Caki2 (cell line): ENCODE results near the gene ZNF565. TPM values are rescaled to one million over a fixed set of nuclear protein-coding genes. Genes with fewer than 3 reads are reported as not detected.

Experiments
- DNase-seq: peaks from one replicate; pipeline ENCODE4 v3.0.0-alpha.2; 2015; ENCODE audit warnings: low read depth
- in situ Hi-C: cut with HindIII; loops from 2 replicates; pipeline ENCODE4 v1.10.0; 2016; ENCODE audit warnings: low sequenced_read_pairs, low pct_unique_long_range_greater_than_20kb, mixed read lengths
- total RNA-seq: library from RNA; depleted of rRNA; stranded (reverse); fragments of >200 nt; shearing (Covaris generic); gene quantifications from 2 replicates; pipeline ENCODE4 v1.2.3, GENCODE V29; 2014; ENCODE audit warnings: low replicate concordance

ZNF565 gene
- total RNA-seq, 1 experiment from 2014 or later, result 1.6 TPM

DNA sequence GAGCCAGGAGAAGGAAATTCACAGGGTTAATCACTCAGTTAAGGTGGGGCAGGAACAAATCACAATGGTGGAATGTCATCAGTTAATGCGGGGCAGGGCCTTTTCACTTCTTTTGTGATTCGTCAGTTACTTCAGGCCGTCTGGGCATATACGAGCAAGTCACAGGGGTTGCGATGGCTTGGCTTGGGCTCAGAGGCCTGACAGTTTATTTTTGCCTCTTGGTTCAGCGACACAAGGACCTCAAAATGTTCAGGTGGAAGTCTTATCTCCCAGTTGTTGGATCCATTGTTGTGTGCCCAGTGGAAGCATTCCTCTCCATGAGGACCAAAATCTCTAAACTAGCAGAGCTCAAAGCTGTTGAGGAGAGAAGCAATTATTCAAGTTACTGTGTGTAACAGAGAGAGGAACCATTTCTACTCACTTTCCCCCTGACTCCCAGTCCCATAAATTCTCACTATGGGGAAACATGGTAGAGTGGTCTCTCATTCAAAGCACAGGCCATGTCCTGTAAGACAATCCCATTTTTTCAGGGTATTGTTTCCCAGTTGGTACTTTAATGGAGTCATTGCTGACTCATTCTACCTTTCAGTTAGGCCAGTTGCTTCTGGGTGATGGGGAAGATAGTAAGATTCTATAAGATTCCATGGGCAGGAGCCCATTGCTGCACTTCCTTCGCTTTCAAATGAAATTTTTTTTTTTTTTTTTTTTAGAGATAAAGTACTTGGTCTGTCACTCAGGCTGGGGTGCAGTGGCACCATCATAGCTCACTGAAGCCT, 53.5 kb downstream of the ZNF565 start:
- in situ Hi-C loops, result no loop called here
- no peak for DNase-seq

DNA sequence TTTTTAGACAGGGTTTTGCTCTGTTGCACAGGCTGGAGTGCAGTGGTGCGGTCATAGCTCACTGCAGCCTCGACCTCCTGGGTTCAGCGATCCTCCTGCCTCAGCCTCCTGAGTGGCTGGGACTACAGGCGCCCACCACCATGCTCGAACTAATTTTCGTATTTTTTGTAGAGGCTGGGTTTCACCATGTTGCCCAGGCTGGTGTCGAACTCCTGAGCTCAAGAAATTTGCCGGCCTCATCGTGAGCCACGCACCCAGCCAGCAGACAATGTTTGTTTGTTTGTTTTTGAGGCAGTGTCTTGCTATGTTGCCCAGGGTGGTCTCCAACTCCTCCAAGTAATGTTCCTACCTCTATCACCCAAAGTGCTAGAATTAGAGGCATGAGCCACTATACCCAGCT, 61.3 kb downstream of the ZNF565 start:
- in situ Hi-C loops, result no loop called here
- DNase-seq, result no peak

DNA sequence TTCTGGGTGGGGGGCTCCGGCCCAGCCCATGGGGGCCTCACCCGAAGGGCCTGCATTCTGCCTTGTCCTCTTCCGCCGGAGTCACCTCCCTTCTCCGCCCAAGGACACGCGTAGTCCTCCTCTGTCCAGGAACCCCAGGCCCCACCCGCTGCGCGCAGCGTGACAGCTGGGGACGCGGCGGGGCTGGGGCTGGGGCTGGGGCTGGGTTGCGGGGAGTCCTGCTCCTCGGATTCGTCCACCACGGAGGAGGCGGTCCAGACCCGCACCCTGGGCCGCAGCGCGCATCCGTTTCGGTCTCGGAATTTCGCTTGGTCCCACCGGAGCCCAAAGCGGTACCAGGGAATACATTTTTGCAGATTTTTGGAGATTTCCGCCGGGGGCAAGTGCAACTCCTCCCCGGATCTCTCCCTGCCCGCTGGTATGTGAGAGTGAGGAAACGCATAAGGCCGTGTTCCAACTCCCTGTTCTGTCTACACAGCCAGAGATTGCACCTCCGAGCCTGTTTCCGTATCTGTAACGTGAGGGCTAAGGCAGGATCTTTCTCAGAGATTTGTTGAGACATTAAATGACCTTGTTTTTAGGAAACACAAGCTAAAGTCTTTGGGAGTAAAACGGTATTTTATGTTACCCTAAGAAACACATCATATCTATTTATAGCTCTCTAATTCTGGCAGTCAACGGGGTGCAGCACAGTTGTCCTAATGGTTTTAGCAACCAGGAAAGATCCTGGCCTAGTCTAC, 61.9 kb downstream of the ZNF565 start, which contains the start of gene COX7A1:
TSS of gene COX7A1 (minus strand) at position 96 of the 740 bp plus-strand sequence. CDS start at position 56, 40 bp downstream.
- in situ Hi-C loops, result no loop called here
- DNase-seq, result no peak

DNA sequence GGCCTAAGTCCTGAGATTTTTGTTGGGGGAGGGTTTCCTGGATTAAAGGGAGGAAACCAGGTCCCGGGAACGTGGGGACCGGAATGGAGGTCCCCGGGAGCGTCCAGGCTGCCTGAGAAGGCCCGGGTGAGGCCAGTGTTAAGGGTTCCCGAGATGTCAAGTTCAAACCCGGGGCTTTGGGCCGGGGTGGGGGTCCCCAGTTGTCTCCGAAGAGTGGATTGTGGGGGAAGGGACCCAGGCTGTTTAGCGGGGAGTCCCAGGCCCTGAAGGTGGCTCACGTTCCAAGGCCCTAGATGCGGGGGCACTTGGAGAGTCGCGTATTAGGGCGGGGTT, 62.5 kb downstream of the ZNF565 start:
- in situ Hi-C loops, result no loop called here
- no peak for DNase-seq

DNA sequence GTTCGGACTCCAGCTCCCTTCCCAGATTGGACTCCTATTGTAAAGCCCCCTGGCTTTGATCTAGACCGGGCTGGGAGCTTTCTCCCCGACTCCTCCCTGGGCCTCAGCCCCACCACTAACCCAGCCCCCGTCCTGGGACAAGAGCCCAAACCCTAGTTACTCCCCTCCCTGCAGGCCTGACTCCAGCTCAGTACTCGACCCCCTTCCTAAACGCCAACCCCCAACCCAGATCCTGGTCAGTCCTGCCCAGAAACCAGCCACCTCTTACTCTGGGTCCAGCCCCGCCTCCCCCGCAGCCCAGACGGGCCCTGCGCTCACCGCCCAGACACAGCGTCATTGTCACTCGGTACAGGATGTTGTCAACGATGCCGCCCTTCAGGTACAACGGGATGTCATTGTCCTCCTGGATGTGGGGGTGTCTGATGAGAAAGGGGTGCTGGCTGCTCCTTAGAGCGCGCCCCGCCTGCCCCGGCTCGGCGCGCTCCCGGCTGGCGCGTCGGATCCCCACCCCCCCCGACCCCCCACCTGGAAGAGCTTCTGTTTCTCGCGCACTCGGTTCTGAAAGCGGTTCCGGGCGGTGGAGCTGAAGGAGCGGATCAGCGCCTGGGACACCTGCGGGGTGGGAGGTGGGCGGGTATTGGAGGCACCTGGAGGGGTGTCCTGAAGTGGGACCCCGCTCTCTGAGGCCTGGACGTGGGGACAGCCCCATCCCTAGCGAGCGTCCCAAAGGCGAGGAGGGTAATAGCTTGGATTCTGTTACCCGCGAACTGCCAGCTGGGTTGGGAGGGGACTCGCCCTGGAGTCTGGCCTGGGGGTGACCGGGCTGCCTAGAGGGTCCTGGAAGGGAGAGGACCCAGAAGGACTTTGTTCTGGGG, 63.1 kb downstream of the ZNF565 start:
- no peak for DNase-seq

DNA sequence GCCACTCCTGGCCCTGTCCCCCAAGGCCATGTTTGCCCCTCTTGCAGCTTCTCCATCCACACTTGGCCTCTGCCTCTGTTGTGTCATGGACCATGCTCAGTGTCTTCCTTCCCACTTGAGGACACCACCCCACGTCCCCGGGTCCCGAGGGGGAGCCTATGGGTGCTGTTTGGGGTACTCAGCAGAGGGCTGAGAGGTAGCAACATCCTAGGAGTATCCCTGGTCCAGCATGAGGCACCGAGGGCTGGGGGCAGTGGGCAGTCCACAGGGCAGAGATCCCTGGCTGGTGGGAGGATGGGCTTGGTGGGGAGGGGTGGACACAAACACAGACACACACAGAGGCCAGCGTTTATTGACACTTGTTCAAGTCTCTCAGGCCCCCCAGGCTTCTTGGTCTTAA, 63.9 kb downstream of the ZNF565 start:
- in situ Hi-C loops, result no loop called here
- no peak for DNase-seq

More for the DNA sequence above, 63.1 kb downstream of the ZNF565 start:
- in situ Hi-C loops, result no loop called here

DNA sequence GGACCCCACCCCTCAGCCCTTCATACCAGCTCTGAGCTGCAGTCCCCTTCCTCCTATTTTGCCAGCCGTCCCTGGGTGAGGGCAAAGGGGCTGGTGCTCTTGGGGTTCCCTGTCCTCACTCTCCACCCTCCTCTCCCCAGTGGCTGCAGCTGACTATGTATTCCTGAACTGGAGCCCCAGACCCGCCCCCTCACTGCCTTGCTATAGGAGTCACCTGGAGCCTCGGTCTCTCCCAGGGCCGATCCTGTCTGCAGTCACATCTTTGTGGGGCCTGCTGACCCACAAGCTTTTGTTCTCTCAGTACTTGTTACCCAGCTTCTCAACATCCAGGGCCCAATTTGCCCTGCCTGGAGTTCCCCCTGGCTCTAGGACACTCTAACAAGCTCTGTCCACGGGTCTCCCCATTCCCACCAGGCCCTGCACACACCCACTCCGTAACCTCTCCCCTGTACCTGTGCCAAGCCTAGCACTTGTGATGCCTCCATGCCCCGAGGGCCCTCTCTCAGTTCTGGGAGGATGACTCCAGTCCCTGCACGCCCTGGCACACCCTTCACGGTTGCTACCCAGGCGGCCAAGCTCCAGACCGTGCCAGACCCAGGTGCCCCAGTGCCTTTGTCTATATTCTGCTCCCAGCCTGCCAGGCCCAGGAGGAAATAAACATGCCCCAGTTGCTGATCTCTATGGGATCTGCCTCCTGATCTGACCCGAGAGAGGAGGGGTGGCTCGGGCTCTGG, 64.6 kb downstream of the ZNF565 start:
- no peak for DNase-seq
- in situ Hi-C loops, result no loop called here

DNA sequence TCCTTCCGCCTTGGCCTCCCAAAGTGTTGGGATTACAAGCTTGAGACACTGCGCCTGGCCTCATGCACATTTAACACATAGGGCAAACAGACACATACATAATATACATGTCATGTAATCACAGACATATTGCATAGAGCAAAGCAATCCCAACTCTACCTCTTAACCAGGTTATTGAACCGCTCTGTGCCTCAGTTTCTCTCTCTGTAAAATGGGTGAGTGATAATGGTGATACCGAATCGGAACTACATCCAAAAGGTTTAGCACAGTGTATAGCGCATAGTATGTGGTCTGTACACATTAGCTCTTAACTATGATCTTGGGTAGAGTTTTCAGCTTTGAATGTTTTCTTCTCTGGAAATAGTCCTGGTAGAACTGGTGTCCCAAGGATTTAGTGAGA, 69.8 kb downstream of the ZNF565 start:
- no peak for DNase-seq
- in situ Hi-C loops, result no loop called here

DNA sequence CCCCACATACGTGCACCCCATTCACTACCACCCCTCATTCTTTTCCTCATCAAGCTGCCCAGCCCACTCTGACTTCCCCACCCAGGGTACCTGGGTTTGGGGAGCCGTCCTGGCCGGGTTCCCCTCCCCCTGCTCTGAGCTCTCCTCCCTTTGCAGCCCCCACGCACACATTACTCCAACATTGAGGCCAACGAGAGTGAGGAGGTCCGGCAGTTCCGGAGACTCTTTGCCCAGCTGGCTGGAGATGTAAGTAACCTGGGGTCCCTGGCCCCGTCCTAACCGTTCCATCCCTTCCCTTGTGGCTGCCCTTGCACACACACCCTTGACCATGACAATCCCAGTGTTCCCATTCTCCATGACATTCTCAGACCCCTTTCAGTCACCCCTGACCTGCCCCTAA, 72.0 kb downstream of the ZNF565 start:
- in situ Hi-C loops, result no loop called here
- no peak for DNase-seq

DNA sequence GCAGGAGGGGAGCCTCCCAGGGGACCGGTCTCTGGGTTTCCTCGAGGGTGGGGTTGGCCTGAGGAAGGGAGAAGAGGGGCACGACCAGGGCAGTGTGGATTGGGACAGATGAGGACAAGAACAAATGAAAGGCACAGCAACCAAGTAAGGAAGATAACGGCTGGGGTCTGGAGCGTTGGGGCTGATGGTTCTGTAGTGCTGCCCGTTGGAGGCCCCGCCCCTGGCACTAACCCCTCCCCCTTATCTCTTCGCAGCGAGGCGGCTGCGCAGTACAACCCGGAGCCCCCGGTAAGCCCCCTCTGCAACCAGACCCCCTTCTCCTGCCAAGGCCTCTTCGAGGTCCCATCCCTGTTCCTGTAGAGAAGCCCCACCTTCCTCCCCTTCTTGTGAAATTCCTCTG, 72.4 kb downstream of the ZNF565 start:
- DNase-seq, result no peak
- in situ Hi-C loops, result no loop called here

DNA sequence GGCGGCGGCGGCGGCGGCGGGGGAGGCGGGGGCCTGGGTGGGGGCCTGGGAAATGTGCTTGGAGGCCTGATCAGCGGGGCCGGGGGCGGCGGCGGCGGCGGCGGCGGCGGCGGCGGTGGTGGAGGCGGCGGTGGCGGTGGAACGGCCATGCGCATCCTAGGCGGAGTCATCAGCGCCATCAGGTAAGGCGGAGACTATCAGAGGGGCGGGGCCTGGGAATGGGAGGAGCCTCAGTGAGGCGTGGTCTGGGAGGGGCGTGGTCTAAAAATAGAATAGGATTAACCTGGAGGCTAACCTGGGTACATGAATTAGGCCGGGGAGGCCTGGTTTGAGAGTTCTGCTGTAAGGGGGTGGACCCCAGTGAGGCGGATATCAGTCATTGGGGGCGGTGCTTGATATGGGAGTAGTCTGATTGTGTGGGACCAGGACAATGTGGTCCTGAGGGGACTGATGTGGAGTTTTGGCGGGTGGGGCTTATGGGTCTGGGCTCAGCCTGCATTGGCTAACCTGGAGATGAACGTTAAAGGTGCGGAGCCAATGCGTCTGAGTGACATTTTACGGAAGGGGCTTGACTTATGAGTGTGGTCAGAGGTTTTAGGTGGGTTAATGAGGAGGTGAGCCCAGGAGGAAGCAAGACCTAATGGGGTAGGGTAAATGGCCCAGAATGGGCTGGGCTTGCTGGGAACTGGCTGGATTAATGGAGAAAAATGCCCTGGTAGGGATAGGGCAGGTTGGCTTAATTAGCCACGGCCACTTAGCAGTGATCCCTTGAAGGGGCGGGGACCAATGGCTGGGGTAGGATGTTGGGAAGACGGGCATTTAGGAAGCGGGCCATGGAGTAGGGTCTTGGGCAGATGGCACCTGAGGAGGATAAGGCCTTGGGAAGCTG, 73.2 kb downstream of the ZNF565 start:
- in situ Hi-C loops, result no loop called here
- peak; percentile 87 for DNase-seq

DNA sequence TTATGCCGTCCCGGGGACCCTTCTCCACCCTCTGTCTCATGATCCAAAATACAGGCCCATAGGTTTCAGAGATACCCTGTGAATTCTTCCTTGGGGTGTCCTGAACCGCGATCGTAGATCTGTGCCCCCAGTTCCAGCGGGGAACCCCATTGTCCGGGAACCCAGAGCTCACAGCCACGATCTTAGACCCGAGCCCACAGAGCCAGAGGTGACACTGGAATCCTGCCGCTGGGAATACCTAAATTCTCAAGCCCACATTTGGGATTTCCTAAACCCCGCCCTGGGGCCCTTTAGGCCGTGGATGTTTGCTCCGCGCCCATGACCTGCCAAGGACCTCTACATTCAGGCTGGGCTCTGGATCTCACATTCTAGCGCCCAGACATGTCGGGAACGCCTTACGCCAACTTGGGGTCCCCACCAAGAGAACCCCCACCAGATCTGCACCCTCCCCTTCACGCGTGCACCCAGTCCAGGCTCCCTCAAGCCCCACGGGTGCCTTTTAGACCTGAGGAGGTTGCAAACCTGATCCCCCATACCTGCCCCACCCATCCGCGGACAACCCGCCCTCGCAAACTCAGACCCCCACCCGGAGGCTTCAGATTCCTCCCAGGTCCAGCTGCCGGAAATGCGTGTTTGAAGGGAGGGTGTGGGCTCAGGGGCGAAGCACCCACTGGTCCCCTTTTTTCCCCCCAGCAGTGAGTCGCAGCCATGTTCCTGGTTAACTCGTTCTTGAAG, 74.0 kb downstream of the ZNF565 start:
- peak; percentile 66 for DNase-seq
- in situ Hi-C loops, result no loop called here

DNA sequence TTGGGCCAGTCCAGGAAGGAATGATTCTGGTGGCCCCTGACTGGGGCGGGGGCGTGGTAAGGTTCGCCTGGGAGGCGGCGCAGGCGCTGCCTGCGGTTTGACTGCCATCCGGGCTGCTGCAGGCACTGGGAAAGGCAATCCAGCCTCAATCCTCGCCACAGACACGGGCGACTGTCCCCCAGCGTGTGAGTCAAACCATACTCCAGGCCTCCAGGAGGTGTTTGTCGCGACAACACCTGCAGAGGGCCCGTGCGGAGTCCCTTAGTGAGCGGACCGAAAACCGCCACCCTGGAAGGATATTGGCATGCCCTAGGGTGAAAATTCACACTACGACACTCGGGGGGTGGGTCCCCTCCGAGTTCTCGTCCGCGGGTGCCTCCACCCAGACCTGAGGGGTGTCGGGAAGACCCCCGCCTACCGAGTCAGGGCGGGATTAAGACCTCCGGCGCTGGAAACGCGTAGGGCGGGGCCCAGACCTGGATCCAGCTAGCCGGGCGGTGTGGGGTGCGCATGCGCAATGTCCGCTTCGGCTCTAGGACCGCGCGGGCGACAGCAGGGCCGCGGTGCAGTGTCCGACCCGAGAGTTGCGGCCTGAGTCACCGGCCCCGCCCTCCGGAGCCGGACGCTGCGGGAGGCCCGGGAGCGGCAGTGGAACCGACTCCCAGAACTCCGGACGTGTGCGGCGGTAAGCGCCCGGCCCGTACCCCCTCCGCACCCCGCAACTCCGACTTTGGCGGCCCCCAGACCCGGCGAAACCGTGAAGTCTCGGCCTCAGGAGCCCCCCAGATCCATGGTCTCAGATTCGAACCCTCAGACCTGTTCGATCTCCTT, 74.8 kb downstream of the ZNF565 start, which contains the start of gene CAPNS1:
TSS of gene CAPNS1 (plus strand) at position 594 of the 831 bp plus-strand sequence. CDS start 946 bp downstream, outside the sequence.
- in situ Hi-C loops, result no loop called here
- peak; percentile 97 for DNase-seq

DNA sequence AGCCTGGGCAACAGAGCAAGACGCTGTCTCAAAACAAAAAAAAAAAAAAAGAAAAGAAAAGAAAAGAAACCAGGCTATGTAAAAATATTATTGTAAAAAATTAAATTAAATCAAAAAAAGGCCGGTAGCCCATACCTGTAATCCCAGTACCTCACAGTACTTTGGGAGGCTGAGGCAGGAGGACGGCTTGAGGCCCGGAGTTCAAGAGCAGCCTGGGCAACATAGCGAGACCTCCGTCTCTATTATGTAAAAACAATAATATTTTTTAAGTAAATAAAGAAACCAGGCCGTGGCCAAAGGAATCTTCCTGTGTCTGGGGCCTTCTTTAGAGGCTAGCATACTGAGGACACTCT, 75.4 kb downstream of the ZNF565 start:
- in situ Hi-C loops, result no loop called here
- DNase-seq, result no peak

DNA sequence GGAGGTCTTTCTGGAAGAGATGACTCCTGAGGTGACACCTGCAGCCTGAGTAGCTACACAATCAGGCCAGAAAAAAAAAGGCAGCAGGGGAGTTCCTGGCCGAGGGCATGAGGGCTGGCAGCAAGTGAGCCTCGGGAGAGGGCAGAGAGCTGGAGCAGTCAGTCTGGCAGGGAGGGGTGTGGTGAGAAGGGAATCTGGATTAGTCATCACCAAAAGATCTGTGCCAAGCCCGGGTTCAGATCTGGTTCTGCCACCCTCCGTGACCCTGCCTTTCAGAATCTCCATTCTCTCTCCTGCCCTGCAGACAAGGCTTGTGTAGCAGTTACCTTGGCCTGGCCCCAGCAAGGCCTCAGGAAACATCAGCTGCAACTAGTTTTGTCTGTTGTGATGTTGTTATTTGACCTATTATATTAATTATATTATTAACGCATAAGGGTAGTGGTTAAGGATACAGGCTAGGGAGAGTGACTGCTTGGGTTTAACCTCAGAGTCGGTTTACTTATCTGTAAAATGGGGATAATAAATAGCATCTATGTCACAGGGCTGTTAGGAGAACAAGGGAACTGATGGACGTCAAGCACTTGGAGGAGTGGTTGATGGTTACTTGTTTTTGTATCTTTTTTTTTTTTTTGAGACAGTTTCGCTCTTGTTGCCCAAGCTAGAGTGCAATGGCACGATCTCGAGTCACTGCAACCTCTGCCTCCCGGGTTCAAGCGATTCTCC, 77.3 kb downstream of the ZNF565 start:
- DNase-seq, result peak; percentile 88
- in situ Hi-C loops, result no loop called here
